HEK293T (cell line): ENCODE results near the gene ATG4A.

Source experiments
- BHLHE40 ChIP-seq: fragments of 450-650 bp; IDR thresholded peaks from 2 replicates; pipeline ENCODE4 v1.6.1; 2016; ENCODE audit warnings: mild to moderate bottlenecking, moderate library complexity, borderline replicate concordance
- CTBP1 ChIP-seq: fragments of 450-650 bp; IDR thresholded peaks from 2 replicates; pipeline ENCODE4 v1.6.1; 2016; ENCODE audit warnings: borderline replicate concordance
- ELF4 ChIP-seq: fragments of 450-650 bp; IDR thresholded peaks from 2 replicates; pipeline ENCODE4 v1.6.1; 2017; ENCODE audit warnings: antibody characterized with exemption
- FOXA1 ChIP-seq: fragments of 450-650 bp; IDR thresholded peaks from 2 replicates; pipeline ENCODE4 v1.6.1; 2016; ENCODE audit warnings: mild to moderate bottlenecking
- FOXK2 ChIP-seq: fragments of 450-650 bp; IDR thresholded peaks from 2 replicates; pipeline ENCODE4 v1.6.1; 2016; ENCODE audit warnings: mild to moderate bottlenecking
- FOXM1 ChIP-seq: fragments of 450-650 bp; IDR thresholded peaks from 2 replicates; pipeline ENCODE4 v1.6.1; 2017; ENCODE audit warnings: mild to moderate bottlenecking, borderline replicate concordance
- HDGF ChIP-seq: fragments of 450-650 bp; IDR thresholded peaks from 2 replicates; pipeline ENCODE4 v1.6.1; 2017; ENCODE audit warnings: antibody characterized with exemption, borderline replicate concordance
- L3MBTL2 ChIP-seq: fragments of 450-650 bp; conservative IDR thresholded peaks from 2 replicates; pipeline ENCODE4 v1.6.1; 2016; ENCODE audit warnings: mild to moderate bottlenecking
- LEF1 ChIP-seq: fragments of 450-650 bp; IDR thresholded peaks from 2 replicates; pipeline ENCODE4 v1.6.1; 2017; ENCODE audit warnings: mild to moderate bottlenecking, borderline replicate concordance
- PKNOX1 ChIP-seq: fragments of 450-650 bp; IDR thresholded peaks from 2 replicates; pipeline ENCODE4 v1.6.1; 2016
- SP1 ChIP-seq: fragments of 450-650 bp; IDR thresholded peaks from 2 replicates; pipeline ENCODE4 v1.6.1; 2017
- SUZ12 ChIP-seq: fragments of 450-650 bp; IDR thresholded peaks from 2 replicates; pipeline ENCODE4 v1.6.1; 2016; ENCODE audit warnings: mild to moderate bottlenecking
- ZNF384 ChIP-seq: fragments of 450-650 bp; IDR thresholded peaks from 2 replicates; pipeline ENCODE4 v1.6.1; 2016

DNA sequence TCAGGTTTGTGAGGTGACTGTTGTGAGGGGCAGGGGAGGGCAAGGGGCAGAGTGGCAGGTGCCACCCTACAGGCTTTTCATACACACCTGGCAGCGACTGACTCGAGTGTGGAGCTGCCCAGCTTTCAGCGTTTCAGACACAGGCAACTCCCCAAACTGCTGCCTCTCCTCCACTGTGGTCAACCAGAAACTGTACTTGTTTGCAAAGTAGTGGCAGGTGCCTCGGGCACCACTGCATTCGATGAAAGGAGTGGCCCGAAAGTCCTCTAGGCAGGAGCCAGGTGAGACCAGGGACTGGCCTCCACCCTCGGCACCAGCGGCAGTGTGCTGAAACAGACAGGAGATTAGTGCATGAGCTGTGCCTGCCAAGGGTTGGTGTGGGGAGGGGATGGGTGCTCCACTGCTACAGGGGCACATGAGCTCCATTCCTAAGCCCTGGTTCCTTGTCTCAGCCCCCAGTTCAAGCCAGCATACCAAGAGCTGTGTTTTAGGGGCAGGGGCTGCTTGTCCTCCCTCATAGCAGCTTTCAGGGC lies 65.4 kb downstream of the ATG4A start:
- TF ChIP-seq L3MBTL2 (no peak), SUZ12 (no peak), FOXA1 (no peak), HDGF (no peak), FOXM1 (no peak), FOXK2 (no peak), SP1 (no peak), LEF1 (no peak), BHLHE40 (no peak), CTBP1 (no peak), PKNOX1 (no peak), ZNF384 (no peak), ELF4 (no peak)
